OCI-LY3 (cell line): Measurements from ENCODE around the gene CD247.

Experiments used
- CTCF ChIP-seq: fragments of 200-600, 300-600 bp; sonication (generic); IDR thresholded peaks from 2 replicates; pipeline ENCODE4 v1.5.1; 2014; ENCODE audit warnings: antibody characterized with exemption, low read length, low read depth
- EZH2phosphoT487 ChIP-seq: fragments of 200-600 bp; shearing (Covaris generic); IDR thresholded peaks from 2 replicates; pipeline ENCODE4 v1.6.1; 2018; ENCODE audit warnings: antibody characterized with exemption, mixed run types, low read depth

- TF ChIP-seq CTCF (no peak), EZH2phosphoT487 (no peak)
Observed at GRCh38 chr1:167453123-167453522, 65.2 kb downstream of the CD247 start.
